Tibial nerve (tissue), 4 donors: ENCODE results near the gene ARMC9.

Source experiments
- CTCF ChIP-seq, 5 experiments: fragments of 200-600 bp in 3 of 5; fragments of 450-650 bp in 2 of 5; sonication (generic) in 3 of 5; IDR thresholded peaks; one replicate each; pipeline ENCODE4 v1.5.1; 2016 to 2019; ENCODE audit warnings: antibody characterized with exemption in 5 of 5, mild to moderate bottlenecking in 3 of 5, moderate library complexity in 2 of 5
- EP300 ChIP-seq, 2 donors: sonication (generic); formaldehyde crosslinking; IDR thresholded peaks; one replicate each; pipeline ENCODE4 v1.6.1; 2017; ENCODE audit warnings: antibody characterized with exemption in 2 of 2, mild to moderate bottlenecking in 1 of 2

GRCh38 chr2:231176066-231176465, 22.4 kb upstream of the ARMC9 start:
- no peak for TF ChIP-seq EP300 (IDR thresholded peaks at IDR 0.05)
- no peak for TF ChIP-seq CTCF (IDR thresholded peaks at IDR 0.05)
